ENCODE results near the gene SIK3. TPM values are rescaled to one million over a fixed set of nuclear protein-coding genes. Genes with fewer than 3 reads are reported as not detected.

The SIK3 gene
- total and polyA plus RNA-seq, 2 experiments from 2014 or later, result 6.1 to 33.9 TPM

- no peak overlapping the region for H3K4me3 ChIP-seq
- ATAC-seq (peak; percentile 94), DNase-seq (ENCODE audit: low spot score) (peak; percentile 81)
- H3F3A ChIP-seq (replicated peaks; ENCODE audit: low read depth), result no peaks in the 10 kb centered on the region
- H2AFZ ChIP-seq, result no peak overlapping the region
- H3K27ac Mint-ChIP-seq, result no peak overlapping the region
- no peaks in the 10 kb centered on the region for H3K27me3 Mint-ChIP-seq (ENCODE audit: insufficient read depth, low read depth, poor library complexity)
- peaks cover under 1% of the 10 kb centered on the region; the same call in 1 of the 3 replicates for H3K36me3 Mint-ChIP-seq (ENCODE audit: low read depth)
- no peak for TF ChIP-seq CREB1 (CRISPR knock-in tag; IDR thresholded peaks at IDR 0.05; ENCODE audit: low read depth)
- no peak for TF ChIP-seq REST (IDR thresholded peaks at IDR 0.05; ENCODE audit: unreplicated experiment)
- no peak for TF ChIP-seq JUNB (IDR thresholded peaks at IDR 0.05; ENCODE audit: unreplicated experiment)
- no peak for TF ChIP-seq EZH2phosphoT487 (IDR thresholded peaks at IDR 0.05; ENCODE audit: unreplicated experiment)
- TF ChIP-seq POLR2AphosphoS5 (IDR thresholded peaks at IDR 0.05; ENCODE audit: low read depth), result no peak
- TF ChIP-seq ZNF114 (CRISPR knock-in tag; IDR thresholded peaks at IDR 0.05), result no peak
- no peak for TF ChIP-seq STAT1 (IDR thresholded peaks at IDR 0.05; ENCODE audit: unreplicated experiment)
- TF ChIP-seq CTCF (conservative IDR thresholded peaks at IDR 0.05; ENCODE audit: low read depth in 2 of 2), result peak; percentile 74 to 84
- H3K4me2 ChIP-seq, result no peak overlapping the region
- H3K4me1 Mint-ChIP-seq, result peaks cover 3% of the 10 kb centered on the region; the same call in 2 of the 3 replicates
- H3K27me3 ChIP-seq (ENCODE audit: insufficient read depth), result no peaks in the 10 kb centered on the region
- H3K9me2 ChIP-seq (ENCODE audit: insufficient read depth), result no peaks in the 10 kb centered on the region
- no peaks in the 10 kb centered on the region for H3K36me3 ChIP-seq (ENCODE audit: insufficient read depth)
- no peaks in the 10 kb centered on the region; the same call in 1 of the 2 replicates for H3K4me1 ChIP-seq (ENCODE audit: insufficient read depth)
- H3K4me3 Mint-ChIP-seq, result no peak overlapping the region
- H3K9me3 Mint-ChIP-seq, result no peaks in the 10 kb centered on the region
- H3K27ac ChIP-seq (ENCODE audit: low read depth), result no peak overlapping the region
- H3K79me2 ChIP-seq (replicated peaks; ENCODE audit: insufficient read depth), result no peaks in the 10 kb centered on the region
- peaks cover 4% of the 10 kb centered on the region; the same call in 1 of the 2 replicates for H4K20me1 ChIP-seq (replicated peaks; ENCODE audit: insufficient read depth)
These were observed 218.2 kb downstream of the SIK3 start for GRCh38 chr11:116879800-116880625.

- Mint-ChIP-seq H3K36me3 (ENCODE audit: low read depth) (peaks cover 10% of the 10 kb centered on the region; the same call in 2 of the 3 replicates), H3K27me3 (ENCODE audit: insufficient read depth, low read depth, poor library complexity) (no peaks in the 10 kb centered on the region), H3K4me3 (no peak overlapping the region), H3K9me3 (no peaks in the 10 kb centered on the region), H3K4me1 (peaks cover 3% of the 10 kb centered on the region; the same call in 2 of the 3 replicates), H3K27ac (peak overlapping the region; percentile 7; the same call in 1 of the 2 replicates)
- no peak overlapping the region for H3K27ac ChIP-seq (ENCODE audit: low read depth)
- DNase-seq (ENCODE audit: low spot score), result peak; percentile 21
- no peak overlapping the region for H2AFZ ChIP-seq
- no peaks in the 10 kb centered on the region for H3K79me2 ChIP-seq (replicated peaks; ENCODE audit: insufficient read depth)
- TF ChIP-seq NANOG (IDR thresholded peaks at IDR 0.05; ENCODE audit: borderline replicate concordance) (no peak), STAT1 (IDR thresholded peaks at IDR 0.05; ENCODE audit: unreplicated experiment) (no peak), CTCF (conservative IDR thresholded peaks at IDR 0.05; ENCODE audit: low read depth in 2 of 2) (peak in 1 of 2 experiments; percentile 28; a peak in 2 of 4 replicates)
- peak; percentile 46; the same call in 1 of the 3 replicates for ATAC-seq
- H3K36me3 ChIP-seq (ENCODE audit: insufficient read depth), result no peaks in the 10 kb centered on the region
- H3F3A ChIP-seq (replicated peaks; ENCODE audit: low read depth), result no peaks in the 10 kb centered on the region
- H3K27me3 ChIP-seq (ENCODE audit: insufficient read depth), result no peaks in the 10 kb centered on the region
- peaks cover 4% of the 10 kb centered on the region; the same call in 1 of the 2 replicates for H4K20me1 ChIP-seq (replicated peaks; ENCODE audit: insufficient read depth)
- H3K9me2 ChIP-seq (ENCODE audit: insufficient read depth), result no peaks in the 10 kb centered on the region
- no peak overlapping the region for H3K4me2 ChIP-seq
- no peaks in the 10 kb centered on the region; the same call in 1 of the 2 replicates for H3K4me1 ChIP-seq (ENCODE audit: insufficient read depth)
- H3K4me3 ChIP-seq, result no peak overlapping the region
These were observed 221.6 kb downstream of the SIK3 start for GRCh38 chr11:116876656-116877055.

Measured in GM23338 (cell line).